ENCODE results near the gene PHLDA3.
"Not testable (repeated sequence)": the region's sequence is repeated elsewhere in the genome, so short reads cannot be mapped to it uniquely, and the experiment has no call there.

The PHLDA3 gene

DNA sequence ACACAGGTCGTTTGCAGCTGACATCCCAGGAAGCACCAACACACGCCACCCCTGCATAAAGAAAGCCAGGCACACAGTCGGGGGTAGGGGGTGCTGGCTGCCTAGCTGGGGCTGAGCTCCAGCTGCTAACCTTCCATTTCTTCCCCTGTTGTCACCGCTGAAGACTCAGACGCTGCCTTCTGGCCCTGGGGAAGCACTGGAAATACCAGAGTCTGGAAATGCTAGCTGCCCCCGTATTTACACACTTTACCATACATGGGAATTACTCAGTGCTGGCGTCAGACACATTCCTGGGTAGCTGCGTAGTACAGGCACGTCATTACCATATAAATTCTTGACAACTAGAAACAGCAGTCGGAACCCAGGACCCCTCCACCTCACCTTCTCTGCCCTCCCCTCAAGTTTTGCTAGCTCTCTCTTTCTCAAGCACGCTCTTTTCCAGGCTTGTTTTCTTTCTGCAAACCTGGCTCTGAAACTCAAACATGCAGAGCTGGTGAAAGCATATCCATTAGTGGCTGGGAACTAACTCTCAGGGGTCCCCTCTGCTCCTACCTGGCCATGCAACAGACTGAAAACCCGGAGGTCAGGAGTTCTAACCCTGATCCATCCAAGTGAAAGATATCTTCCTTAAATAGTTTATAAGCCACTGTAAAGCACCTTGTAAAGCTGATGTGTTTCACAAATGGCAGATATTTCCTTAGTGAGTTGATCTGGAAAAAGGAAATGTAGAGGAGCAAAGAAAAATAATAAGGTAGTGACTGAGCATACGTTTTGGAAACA is 34.6 kb upstream of the PHLDA3 start:
- peak; percentile 35 for DNase-seq

- no peak for DNase-seq
Measured at GRCh38 chr1:201502511-201502857, 33.5 kb upstream of the PHLDA3 start.

DNA sequence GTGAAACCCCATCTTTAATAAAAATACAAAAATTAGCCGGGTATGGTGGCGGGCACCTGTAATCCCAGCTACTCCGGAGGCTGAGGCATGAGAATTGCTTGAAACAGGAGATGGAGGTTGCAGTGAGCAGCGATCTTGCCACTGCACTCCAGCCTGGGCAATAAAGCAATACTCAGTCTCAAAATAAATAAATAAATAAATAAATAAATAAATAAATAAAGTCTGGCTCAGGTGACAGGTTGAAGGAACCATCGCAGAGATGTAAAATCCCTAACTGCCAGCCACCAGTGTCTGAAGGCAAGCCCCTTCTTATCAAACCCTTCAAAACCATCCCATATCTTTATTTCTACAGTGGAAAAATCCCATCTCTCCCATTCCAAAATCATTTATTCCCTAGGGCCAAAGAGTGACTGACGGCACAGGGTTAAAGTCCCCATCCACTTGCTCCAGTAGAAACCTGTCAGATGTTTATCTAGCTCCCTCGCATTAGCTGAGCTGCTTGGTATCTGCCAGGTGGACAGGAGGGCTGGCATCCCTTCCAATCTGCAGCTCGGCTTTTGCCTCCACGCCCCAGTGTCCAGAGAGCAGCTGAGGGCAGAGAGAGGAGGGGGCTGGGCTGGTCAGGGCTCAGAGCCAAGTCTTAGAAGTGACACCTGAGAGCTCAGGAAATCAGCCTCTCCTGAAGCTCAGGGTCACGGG is 33.0 kb upstream of the PHLDA3 start:
- DNase-seq: peak; percentile 84

DNA sequence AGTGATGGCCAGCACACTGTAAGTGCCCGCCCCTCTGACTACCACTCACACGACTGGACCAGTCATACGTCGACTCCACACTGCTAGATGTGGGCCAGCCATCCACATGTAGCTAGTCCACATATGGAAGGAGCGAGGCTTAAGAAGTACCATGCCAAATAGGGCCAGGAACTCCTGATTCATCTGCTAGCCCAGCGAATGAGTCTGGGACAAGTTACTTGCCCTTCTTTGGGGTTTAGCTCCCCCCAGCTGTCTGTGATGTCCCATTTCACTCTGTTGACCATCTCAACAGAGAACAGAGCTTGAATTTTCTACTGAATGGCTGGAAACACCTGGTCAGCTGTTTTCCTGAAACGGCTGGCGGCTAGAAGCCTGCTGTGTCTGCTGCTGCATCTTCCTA is 32.2 kb upstream of the PHLDA3 start:
- no peak for DNase-seq

DNA sequence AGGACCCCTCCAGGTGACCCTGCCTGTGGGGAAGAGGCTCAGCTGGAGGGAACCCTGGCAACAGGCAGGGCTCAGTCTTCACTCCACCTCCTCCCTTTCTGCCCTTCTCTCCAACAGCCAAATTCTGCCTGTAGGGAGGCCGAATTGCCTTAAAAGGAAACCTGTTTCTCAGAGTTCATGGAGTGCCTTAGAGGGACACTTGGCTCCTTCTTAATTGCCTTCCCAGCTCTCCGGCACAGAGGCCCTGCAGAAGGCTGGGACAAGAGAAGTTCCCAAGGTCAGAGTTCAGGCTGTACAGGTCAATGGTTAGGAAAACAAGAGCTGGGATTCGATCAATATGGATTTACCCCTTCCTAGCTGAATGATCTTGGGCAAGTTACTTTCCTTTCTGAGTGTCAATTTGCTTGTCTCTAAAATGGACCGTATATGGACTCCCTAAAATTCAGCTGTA is 31.7 kb upstream of the PHLDA3 start:
- DNase-seq: no peak

DNA sequence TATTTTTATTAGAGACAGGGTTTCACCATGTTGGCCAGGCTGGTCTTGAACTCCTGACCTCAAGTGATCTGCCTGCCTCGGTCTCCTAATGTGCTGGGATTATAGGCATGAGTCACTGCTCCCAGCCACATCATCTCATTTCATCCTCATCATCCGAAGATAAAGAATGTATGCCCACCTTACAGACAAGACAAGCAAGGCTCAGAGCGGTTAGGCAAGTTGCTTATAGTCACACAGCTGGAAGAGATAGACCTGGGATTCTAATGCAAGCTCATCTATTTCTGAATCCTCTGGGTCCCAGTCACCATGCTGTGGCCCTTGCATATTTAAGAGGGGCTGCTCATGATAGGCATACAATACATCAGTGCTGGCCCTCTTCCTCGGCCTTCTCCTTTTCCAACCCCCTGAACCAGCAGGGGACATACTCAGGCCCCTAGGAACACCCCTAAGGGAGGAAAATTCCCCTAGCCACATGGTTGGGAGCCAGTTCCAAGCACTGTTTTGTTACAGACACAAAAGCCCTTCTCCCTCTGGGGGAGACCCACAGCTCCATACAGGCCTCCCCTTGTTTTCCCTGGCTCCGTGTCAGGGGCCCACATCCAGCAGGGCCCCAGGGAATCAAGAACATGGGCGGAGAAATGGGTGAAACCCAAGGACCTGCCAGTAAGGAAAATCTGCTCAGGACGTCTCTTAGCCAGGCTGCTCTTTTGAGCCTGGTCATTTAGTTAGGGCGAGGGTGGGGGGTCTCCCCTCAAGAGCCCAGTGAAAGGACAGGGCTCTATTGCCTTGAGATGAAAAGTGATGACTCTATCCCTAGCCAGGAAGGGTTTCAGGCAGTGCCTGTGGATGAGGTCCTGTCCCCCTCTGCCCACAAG is 31.0 kb upstream of the PHLDA3 start:
- no peak for DNase-seq

GRCh38 chr1:201499191-201499590 is 30.2 kb upstream of the PHLDA3 start:
- no peak for DNase-seq

GRCh38 chr1:201498621-201499020 is 29.6 kb upstream of the PHLDA3 start:
- no peak for DNase-seq

GRCh38 chr1:201497935-201498509 is 29.0 kb upstream of the PHLDA3 start:
- no peak for DNase-seq

- DNase-seq: no peak
Measured at GRCh38 chr1:201496296-201496690, 27.3 kb upstream of the PHLDA3 start.

GRCh38 chr1:201495551-201496295 is 26.7 kb upstream of the PHLDA3 start:
- peak; percentile 16 for DNase-seq

DNA sequence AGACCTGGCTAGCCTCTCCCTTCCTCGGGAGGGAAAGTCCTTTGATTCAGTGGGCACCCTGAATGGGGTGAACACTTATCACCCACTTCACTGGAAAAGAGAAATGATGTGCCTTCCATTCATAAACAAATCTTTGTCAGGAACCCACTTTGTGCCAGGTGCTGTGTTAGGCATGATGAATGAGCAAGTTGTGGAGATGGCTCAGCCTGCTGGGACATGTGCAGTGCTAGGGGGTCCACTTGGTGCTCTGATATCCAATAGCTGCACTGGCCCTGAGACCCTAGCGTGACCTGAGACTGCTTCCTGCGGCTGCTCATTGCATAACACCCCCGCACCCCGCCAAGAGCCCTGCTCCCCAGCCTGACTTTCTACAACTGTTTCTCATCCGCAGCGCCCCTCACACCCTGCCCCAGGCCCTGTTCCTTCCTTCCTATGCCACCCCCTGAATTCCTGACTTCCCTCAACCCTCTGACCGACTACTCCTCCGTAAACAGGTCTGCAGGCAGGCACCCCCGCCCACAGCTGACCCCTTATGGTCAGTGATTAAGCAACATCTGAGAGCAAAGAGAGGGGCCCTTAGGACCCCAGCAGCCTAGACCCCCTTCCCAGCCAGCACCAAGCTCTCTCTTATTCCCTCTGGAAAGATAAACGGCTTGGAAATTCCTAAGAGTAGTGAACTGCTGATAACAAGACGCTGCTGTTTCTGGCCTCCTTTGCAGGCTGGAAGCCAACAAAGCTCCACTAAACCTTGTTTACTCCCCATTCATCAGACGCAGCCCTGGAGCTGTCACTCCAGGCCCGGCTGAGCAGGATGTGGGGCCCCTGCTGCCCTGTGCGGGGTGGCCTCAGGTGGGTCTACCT is 25.0 kb upstream of the PHLDA3 start:
- no peak for DNase-seq

- not testable (repeated sequence) for DNase-seq
Measured at GRCh38 chr1:201493026-201493656, 24.2 kb upstream of the PHLDA3 start.

DNA sequence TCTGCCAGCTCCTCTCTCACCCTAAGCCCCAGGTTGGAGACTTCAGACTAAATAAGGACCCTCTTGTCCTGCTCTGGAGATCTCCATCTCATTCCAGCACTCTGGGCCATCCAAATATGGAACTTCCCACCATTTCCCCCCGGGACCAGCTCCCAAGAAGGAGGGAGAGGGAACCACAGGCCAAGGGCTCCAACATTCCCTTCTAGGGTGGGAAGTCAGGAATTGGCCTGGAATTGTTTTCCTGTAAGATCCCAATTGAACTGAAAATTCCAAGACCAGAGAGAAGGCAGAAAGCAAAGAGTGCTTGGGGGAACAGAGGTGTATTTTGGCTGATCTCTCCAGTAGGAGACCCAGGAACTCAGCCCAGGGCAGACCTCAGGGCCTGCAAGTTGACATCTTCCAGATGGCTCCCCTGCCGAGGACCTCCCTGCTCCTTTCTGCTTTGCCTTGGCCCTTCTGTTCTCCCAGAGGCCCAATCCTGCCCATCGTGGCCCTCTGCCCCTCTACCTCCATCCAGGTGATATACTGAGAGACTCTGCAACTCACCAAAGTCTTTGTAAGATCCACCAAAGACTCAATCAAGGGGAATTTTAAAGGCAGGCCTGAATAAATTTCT is 23.0 kb upstream of the PHLDA3 start:
- DNase-seq: no peak

DNA sequence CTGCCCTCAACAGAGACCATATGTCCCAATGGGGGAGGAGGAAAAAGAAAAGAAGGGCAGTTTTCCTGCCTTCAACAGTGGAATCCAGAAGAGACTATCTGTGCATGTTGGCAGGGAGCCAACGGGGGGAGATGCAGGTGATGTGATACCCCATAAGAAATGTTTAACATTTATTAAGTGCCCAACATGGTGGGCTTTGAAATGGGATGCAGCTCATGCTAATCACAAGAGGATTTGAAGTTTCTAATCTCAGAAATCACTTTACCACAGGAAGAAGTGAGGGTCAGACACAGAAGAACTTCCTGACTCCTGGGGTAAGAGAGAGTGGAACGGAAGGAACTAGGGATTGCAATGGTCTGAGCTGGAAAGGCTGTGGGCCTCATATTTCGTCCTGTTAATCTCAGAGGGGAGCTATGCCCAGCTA is 21.7 kb upstream of the PHLDA3 start:
- DNase-seq: no peak

GRCh38 chr1:201489643-201490261 is 20.8 kb upstream of the PHLDA3 start:
- no peak for DNase-seq

DNA sequence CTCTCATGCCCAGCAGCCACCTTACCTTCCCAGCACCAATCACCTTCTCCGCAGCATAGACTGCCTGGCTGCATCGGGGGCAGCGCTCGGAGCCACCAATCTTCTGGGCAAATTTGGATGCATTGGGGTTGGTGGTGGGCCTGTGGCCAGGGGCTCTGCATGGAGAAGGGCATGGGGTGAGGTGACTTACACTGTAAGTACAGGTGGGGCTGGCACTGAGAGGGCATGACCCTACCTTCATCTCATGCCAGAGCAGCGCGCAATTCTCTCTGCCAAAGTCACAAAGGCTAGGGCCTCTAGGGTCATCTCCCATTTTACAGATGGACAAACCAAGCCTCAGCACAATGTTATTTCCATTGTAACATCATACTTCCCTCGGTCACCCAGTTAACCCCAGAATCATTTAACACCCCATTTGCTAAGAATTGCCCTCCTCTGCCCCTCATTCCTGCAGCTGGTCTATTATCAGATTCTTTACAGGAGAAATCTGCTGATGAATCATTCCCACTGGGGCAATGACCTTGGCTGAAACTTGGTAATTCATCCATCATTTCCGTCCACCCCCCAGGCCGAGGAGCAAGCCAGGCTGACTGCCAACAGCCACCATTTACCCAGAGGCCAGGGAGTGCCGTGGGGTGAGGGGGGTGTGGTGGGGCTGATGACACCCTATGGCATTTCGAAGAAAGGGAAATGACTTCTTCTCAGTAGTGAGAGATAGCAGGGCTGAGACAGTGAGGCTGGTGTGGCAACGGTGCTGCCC is 20.0 kb upstream of the PHLDA3 start:
- no peak for DNase-seq

DNA sequence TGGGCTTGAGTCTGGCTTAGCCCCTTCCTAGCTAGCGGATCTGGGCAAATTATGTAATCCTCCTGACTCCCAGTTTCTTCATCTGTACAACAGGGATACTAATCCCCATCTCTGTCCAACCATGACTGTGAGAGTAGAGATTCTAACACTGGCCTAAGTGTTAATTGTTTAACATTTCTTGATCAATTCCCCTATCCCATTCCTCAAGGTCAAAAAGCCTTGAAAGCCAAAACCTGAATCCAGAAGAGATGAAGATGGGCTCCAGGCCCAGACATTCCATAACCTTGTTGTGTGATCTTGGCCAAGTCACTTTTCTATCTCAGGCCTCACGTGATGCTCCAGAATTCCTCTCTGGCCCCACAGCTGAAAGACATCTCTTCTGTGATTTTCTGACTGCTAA is 18.8 kb upstream of the PHLDA3 start:
- DNase-seq: no peak

DNA sequence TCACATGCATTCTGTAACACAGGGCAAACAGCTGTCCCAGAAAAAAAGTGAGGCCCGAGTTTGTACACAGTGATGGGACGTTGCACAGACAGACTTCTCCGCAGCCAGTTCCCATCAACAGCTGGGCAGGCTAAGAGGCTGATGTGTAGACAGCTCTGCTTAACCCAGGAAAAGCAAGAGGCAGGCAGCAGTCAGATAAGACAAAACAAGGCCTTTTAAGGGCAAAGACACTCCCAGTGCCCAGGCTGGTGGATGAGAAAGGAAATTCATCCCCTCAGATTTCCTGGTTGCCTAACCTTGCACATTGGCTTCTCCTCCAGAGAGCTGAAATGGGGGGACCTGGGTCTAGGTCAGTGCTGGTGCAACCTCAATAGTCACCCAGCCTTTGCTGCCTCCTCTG is 17.2 kb upstream of the PHLDA3 start:
- no peak for DNase-seq
